Glutamatergic neuron (in vitro differentiated cells): ENCODE results near the gene RNU7-1. TPM values are rescaled to one million over a fixed set of nuclear protein-coding genes. Genes with fewer than 3 reads are reported as not detected.

Experiments used
- DNase-seq: peaks from one replicate; pipeline ENCODE4 v3.0.0; 2022
- H3K27ac Mint-ChIP-seq: one replicate; pipeline ENCODE4 v1.8.0; 2020; ENCODE audit warnings: mild to moderate bottlenecking, mixed read lengths, inconsistent platforms; ENCODE audit not compliant: unreplicated experiment
- H3K27me3 Mint-ChIP-seq: one replicate; pipeline ENCODE4 v1.8.0; 2020; ENCODE audit warnings: mild to moderate bottlenecking, moderate library complexity, mixed read lengths, inconsistent platforms; ENCODE audit not compliant: unreplicated experiment
- H3K36me3 Mint-ChIP-seq: one replicate; pipeline ENCODE4 v1.8.0; 2020; ENCODE audit warnings: mild to moderate bottlenecking, mixed read lengths, inconsistent platforms; ENCODE audit not compliant: unreplicated experiment
- H3K4me1 Mint-ChIP-seq: one replicate; pipeline ENCODE4 v1.8.0; 2020; ENCODE audit warnings: mild to moderate bottlenecking, low read depth, mixed read lengths, inconsistent platforms; ENCODE audit not compliant: unreplicated experiment
- H3K4me3 Mint-ChIP-seq: one replicate; pipeline ENCODE4 v1.8.0; 2020; ENCODE audit warnings: mild to moderate bottlenecking, mixed read lengths, inconsistent platforms; ENCODE audit not compliant: unreplicated experiment
- H3K9me3 Mint-ChIP-seq: one replicate; pipeline ENCODE4 v1.8.0; 2020; ENCODE audit warnings: mild to moderate bottlenecking, moderate library complexity, mixed read lengths, inconsistent platforms; ENCODE audit not compliant: unreplicated experiment
- CTCF ChIP-seq: fragments of 200-600 bp; sonication (generic); IDR thresholded peaks from one replicate; pipeline ENCODE4 v1.5.0; 2021; ENCODE audit not compliant: partially characterized antibody, unreplicated experiment
- total RNA-seq: library from RNA; stranded (reverse); fragmentation: NEBNext Ultra II Directional; extraction: Animal tissue kit (Norgen Biotek cat#: 25700); gene quantifications from one replicate; pipeline ENCODE4 v1.2.1, GENCODE V29; 2021; ENCODE audit not compliant: unreplicated experiment

RNU7-1 gene
- total RNA-seq, 1 donor from 2014 or later = not detected

- Mint-ChIP-seq H3K36me3 (no peaks in the 10 kb centered on the region), H3K27me3 (peaks cover 12% of the 10 kb centered on the region), H3K4me1 (no peaks in the 10 kb centered on the region), H3K4me3 (peak overlapping the region; percentile 32), H3K9me3 (peaks cover 7% of the 10 kb centered on the region), H3K27ac (no peak overlapping the region)
- TF ChIP-seq CTCF = no peak
- DNase-seq = no peak
Measured at GRCh38 chr12:6954316-6955107, 10.9 kb downstream of the RNU7-1 start.

DNA sequence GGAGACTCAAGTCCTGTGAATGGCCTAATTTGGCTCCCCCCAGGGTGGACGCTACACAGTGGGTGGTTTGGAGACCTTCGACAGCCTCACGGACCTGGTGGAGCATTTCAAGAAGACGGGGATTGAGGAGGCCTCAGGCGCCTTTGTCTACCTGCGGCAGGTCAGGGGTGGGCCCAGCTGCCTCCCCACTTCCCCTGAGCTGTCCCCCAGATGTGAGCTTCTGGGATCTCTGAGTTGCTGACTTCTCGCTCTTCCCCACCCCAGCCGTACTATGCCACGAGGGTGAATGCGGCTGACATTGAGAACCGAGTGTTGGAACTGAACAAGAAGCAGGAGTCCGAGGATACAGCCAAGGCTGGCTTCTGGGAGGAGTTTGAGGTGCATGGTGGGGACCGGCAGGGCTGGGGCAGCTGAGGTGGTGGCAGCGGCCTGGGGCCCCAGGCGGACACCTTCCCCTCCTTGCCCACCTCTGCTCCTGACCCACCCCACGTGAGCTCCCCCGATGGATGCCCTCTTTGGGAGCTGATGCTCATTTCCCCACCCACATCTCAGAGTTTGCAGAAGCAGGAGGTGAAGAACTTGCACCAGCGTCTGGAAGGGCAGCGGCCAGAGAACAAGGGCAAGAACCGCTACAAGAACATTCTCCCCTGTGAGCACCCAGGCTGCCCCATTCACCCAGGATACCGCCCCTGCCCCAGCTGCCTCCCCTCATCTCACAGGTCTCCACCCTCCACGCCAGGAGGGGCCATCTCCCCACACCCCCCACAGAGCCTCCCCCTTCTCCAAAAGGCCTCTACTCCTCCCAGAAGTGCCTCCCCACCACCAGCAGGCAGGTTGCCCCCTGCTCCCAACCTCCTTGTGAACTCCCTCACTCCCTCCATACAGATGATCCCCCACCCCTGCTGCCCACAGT, 11.7 kb downstream of the RNU7-1 start:
- H3K27ac Mint-ChIP-seq = no peak overlapping the region
- no peak overlapping the region for H3K4me3 Mint-ChIP-seq
- H3K9me3 Mint-ChIP-seq = peaks cover 7% of the 10 kb centered on the region
- no peak for DNase-seq
- H3K27me3 Mint-ChIP-seq = peaks cover 12% of the 10 kb centered on the region
- TF ChIP-seq CTCF = no peak
- no peaks in the 10 kb centered on the region for H3K4me1 Mint-ChIP-seq
- H3K36me3 Mint-ChIP-seq = no peaks in the 10 kb centered on the region

DNA sequence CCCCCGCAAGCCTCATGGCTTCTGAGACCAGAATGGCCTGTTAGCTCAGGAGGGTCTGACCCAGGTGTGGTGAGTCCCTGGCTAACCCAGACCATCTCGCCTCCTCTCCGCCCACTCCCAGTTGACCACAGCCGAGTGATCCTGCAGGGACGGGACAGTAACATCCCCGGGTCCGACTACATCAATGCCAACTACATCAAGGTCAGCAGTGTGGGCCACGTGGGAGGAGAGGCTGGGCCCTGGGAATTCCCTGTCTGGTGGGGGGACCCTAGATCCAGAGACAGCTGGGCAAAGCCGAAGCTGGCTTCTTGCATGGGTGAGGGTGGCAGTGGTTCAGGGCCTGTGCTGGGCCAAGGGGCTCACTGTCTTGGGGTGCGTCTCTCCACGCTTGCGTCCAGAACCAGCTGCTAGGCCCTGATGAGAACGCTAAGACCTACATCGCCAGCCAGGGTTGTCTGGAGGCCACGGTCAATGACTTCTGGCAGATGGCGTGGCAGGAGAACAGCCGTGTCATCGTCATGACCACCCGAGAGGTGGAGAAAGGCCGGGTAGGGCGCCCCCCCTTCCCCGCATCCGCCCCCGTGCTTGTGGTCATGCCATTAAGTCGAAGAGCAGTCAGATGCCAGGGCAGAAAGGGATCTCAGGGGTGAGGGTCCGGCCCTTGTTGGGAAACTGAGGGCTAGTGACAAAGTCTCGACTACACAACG, 12.6 kb downstream of the RNU7-1 start:
- H3K9me3 Mint-ChIP-seq = peaks cover 7% of the 10 kb centered on the region
- no peaks in the 10 kb centered on the region for H3K36me3 Mint-ChIP-seq
- H3K4me1 Mint-ChIP-seq = no peaks in the 10 kb centered on the region
- peaks cover 12% of the 10 kb centered on the region for H3K27me3 Mint-ChIP-seq
- DNase-seq = no peak
- TF ChIP-seq CTCF = no peak
- H3K4me3 Mint-ChIP-seq = no peak overlapping the region
- no peak overlapping the region for H3K27ac Mint-ChIP-seq

DNA sequence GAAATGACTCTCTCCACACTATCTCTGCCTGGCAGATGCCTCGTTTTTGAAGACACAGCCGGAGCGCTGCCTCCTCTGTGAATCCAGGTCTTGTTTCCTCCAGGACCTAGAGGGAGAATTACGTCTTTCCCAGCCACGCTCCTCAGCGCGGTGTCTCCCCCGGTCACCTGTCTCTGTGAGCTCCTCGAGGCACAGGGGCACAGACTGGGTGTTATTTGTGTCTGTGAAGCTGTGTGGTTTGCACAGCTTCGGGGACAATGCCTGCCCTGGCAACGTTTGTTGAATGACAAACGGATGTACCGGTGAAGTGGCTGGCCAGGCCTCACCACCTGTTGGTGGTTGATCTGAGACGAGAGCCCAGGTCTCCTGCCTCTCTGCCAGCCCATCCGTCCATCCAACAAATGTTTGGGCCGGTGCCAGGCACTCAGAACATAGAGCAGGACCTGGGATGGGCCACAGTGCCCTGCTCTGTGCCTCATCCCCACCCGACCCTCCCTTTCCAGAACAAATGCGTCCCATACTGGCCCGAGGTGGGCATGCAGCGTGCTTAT, 13.6 kb downstream of the RNU7-1 start:
- Mint-ChIP-seq H3K9me3 (peaks cover 9% of the 10 kb centered on the region), H3K36me3 (no peaks in the 10 kb centered on the region), H3K4me3 (no peak overlapping the region), H3K27me3 (peaks cover 12% of the 10 kb centered on the region), H3K27ac (no peak overlapping the region), H3K4me1 (peaks cover 3% of the 10 kb centered on the region)
- TF ChIP-seq CTCF = no peak
- DNase-seq = no peak
